ENCODE measurements around the gene ATP11B.
"Not testable (repeated sequence)": the region's sequence is repeated elsewhere in the genome, so short reads cannot be mapped to it uniquely, and the experiment has no call there.

The ATP11B gene

DNA sequence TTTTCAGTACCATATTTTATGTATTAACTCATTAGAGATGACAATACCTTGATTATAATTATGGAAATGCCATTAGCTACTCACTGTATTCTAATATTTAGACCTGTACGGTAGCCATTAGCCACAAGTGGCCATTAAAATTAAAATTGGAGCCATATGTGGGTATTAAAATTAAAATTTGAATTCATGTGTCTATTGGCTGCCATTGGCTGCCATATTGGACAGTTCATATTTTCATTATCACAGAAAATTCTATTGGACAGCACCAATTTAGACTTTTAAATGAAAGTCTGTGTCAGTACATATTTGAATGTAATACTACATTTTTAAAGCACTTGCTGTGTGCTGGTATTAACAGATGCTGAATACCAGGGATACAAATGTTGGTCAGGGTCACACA lies 3.0 kb downstream of the ATP11B start:
- DNase-seq, result no peak

DNA sequence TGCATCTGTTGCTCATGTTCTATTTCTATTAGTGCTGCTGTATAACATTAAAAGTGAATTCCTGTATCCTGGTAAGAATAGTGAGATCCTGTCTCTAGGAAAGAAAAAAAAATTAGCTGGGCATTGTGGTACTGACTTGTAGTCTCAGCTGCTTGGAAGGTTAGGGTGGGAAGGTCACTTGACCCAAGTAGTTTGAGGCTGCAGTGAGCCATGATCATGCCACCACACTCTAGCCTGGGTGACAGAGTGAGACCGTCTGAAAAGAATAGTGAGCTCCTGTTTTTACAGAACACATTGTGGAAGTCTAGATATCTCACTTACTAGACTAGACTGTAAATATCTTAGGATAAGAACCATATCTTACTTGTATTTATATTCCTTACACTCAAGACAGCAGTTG lies 4.6 kb downstream of the ATP11B start:
- peak; percentile 39 for DNase-seq

DNA sequence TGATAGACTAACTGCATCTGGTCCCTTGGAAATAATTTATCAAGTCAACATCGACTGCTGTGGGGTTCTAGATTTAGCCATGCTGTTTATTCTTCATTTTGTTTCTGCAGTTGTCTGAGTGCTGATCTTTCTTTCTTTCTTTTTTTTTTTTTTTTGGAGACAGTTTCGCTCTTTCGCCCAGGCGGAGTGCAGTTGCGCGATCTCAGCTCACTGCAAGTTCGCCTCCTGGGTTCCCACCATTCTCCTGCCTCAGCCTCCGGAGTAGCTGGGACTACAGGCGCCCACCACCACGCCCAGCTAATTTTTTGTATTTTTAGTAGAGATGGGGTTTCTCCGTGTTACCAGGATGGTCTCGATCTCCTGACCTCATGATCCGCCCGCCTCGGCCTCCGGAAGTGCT lies 5.8 kb downstream of the ATP11B start:
- not testable (repeated sequence) for DNase-seq

DNA sequence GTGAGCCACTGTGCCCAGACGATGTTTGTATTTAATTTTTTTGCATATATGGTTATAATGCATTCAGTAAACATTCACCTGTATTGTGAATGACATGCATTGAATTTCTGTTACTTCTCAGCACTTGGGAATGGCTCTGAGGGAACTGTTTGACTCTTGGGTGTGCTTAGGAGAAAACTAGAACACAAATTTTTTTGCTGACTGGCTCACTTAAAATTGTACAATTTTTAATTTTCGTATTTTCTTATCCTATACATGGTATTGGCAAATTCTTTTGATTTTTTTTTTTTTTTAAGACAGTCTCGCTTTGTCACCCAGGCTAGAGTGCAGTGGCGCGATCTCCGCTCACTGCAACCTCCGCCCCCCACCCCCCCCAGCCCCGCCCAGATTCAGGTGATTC lies 7.2 kb downstream of the ATP11B start:
- DNase-seq, result no peak

DNA sequence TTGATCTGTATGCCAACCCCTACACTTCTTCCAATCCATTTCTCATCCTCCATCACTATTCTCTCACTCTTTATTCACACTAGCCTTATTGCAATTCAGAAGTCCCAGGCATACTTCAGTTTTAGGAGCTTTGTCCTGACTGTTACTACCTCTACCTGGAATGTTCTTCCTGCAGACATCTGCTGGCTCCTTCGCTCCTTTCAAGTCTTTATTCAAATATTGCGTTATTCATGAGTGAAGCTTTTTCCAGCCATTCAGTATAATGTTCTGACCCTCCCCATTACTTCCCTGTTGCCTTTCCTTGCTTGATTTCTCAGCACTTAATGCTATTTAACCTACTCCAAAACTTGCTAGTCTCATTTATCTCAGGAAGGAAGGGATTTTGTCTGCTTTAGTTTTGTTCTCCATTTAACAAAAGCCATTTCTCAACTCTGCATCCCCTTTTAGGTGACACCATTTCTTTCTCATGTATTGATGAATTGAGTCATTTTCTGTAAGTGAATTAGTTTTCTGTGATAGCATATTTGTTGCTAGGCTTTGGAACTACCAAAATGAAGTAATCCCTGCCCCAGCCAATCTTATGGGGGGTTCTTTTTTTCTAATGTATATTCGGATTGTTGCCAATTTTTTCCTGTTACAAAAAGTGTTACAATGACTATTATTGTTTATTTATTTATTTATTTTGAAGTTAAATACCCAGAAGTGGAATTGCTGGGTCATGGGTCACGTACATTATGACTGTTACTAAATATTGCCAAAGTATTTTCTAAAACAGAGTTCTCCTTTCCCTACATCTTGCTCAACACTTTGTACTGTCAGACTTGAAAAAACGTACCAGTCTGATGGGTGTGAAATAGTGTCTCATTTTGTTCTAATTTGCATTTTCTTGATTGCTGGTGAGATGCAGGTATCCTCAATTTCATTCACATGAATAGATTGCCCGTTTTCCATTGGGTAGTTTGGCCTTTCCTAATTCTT lies 9.4 kb downstream of the ATP11B start:
- DNase-seq, result no peak

DNA sequence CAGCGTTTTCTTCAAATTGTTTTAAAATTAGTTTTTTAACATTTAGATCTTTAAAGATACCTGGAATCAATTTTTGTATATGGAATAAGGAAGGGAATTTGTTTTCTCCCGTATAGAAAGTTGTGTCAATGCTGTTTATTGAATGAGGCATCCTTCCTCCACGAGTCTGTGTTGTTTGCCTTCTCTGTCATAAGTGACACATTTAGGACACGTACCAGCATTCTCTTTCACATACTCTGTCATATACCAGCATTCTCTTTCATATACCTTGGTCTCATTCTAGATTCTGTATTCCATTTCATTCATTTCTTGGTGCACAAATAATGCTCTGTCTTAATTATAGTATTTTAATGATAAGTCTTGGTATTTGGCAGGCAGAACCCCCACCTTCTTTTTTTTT lies 10.3 kb downstream of the ATP11B start:
- no peak for DNase-seq

DNA sequence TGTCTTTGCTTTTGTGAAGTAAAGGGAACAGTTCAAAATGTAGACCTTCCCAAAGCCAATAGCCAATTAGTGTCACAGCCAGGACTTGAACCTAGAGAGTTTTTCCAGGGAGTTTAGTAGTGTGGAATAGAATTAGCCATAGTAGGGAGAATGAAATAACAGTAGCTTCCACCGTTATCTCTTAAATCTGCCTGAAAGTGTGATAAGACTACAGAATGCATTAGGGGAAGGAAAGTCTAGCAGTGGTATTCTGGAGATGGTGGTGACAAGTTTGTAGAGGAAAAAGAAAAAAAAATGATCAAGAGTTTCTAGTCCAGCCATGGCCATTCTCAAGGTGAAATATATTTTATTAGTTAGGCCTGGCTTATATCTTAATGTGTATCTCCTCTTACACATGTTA lies 13.8 kb downstream of the ATP11B start:
- DNase-seq, result no peak

DNA sequence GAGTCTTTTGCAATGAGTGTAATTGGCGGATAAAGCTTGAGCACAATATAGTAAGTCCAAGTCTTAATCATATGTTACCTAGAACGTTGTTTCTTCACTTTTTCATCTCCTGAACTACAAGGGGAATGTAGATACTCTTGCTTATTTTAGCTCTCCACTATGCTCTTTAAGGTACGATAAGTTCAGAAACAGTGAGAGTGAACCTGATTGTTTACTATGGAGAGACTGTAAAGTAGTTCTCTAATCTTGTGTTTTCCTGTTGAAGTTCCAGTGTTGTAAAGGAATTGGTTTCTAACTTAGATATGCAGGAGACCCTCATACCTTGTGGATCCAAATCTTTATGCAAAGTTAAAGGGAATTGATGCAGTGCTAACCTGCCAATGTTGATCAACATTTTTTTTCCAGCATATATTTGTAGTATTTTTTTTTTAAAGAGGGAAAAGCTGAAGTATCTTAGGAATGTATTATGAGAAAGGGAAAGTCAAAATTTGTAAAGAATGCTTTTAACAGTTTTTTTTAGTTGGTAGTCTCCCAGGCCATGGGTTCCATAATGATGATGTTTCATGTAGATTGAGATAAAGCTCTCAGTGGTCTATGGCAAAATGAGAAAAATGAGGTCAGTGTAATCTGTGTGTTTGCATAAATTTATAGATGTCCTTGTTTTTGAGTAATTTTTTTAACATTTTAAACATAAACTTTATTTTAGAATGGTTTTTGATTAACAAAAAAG lies 14.9 kb downstream of the ATP11B start:
- no peak for DNase-seq

DNA sequence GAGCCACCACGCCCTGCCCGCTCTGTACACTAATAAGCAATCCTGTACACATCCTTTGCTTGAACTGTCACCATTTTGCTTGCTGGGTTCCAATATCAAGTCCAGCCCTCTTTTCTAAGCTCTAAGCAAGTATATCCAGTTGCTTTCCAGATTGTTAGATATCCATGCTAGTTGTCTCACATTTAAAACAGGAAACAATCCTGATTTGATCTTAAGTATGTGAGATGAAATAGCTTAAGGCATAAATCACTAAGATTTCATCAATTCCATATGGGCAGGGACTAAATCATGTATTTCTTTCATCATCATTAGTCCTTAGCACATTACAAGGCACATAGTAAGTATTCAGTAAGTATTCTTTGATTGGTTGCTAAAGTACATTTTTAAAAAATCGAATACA lies 16.2 kb downstream of the ATP11B start:
- no peak for DNase-seq

DNA sequence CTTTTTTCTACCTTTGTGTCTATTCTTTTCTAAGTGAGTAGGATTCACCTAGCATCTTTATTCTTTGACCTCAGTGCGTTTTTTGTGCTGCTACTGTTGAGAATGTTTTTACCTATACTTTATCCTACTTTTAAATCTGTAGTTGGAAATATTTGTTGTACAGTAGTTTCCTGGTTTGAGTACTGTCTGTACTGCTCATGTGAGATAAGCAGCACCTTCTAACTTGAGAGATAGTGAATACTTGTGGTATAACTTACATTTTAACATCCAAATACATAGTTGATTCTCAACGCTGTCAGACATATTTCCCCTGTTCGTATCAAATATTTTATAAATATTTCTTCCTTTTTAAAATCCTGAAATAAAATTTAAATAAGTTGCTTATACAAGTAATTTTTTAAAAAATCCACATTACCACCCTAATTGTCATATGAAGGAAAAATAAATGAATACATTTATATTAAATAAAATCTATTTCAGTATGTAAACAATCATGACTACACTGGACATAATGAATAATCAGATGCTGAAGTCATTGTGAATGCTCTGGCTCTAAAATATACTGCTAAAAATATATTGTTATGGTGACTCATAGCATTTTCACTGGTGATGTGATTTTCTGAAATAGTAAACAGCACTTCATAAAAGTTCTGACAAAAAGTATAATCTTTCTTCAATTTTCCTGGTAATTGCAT lies 17.4 kb downstream of the ATP11B start:
- peak; percentile 71 for DNase-seq

DNA sequence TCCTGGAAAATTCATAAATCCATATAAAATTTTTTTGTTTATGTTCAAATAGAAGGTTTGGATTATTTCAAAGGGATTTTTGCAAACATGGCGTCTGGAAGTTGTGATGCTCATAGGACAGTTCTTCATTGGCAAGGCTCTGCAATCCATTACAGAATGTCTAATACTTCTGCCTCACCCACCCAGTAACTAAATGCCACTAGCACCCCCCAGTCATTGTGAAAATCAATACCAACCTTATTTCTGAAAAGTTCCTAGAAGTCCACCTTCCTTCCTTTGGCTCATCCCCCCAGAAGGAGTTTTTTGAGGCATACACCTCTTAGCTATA lies 17.9 kb downstream of the ATP11B start:
- no peak for DNase-seq

DNA sequence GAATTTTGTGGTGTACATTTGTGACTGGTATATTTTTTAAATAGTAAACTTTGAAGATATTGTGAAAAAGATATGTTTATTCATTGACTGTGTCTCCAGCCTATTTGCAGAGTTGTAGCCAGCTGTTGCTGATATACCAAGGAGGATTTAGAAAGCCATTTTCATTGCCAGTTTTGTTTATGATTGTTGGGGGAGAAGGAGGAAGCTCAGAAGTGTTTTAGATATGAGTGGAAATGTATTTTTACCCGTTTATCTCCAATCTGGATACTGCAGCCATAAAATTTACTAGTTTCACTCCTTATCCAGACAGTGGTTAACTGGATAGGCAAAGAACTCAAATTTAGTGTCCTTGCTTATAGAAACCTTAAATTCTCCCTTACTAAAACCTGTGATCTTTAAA lies 18.8 kb downstream of the ATP11B start:
- DNase-seq, result peak; percentile 57

DNA sequence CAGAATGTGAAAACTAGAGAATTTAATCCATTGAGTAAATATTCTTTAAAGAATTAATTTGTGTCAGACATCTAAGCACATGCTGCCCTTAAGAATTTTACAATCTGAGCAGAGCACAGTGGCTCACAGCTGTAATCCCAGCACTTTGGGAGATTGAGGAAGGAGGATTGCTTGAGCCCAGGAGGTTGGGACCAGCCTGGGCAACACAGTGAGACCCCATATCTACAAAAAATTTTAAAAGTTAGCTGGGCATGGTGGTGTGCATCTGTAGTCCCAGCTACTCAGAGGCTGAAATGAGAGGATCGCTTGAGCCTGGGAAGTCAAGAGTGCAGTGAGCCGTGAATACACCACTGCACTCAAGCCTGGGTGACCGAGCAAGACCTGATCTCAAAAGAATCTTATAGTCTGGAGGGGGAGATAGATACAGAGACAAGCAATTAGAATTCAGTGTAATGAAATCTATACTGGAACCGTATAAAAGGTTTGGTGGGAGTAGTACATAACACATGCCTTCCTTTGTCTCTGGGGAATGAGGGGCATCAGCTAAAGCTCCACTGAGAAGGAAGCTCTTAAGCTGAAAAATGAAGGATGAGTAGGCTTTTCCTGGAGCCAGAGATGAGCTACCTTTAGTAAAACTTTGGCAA lies 21.2 kb downstream of the ATP11B start:
- no peak for DNase-seq

DNA sequence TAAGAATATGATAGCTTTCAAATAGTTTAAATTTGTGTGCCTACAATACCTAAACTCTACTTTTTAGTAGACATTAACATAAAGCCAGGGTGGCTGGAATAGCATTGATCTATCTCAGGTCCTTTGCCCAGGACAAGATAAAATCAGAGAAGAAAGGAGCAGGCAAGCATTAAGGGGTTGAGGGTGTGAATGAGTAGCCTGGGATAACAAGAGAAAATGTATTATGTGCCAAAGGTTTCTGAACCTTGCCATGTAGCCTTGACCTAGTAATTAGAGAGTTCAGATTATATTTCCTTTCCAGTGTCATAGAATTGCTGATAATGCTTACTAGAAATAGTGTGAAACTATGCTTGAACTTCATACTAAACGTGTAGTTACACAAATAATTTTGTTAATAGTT lies 22.9 kb downstream of the ATP11B start:
- no peak for DNase-seq

DNA sequence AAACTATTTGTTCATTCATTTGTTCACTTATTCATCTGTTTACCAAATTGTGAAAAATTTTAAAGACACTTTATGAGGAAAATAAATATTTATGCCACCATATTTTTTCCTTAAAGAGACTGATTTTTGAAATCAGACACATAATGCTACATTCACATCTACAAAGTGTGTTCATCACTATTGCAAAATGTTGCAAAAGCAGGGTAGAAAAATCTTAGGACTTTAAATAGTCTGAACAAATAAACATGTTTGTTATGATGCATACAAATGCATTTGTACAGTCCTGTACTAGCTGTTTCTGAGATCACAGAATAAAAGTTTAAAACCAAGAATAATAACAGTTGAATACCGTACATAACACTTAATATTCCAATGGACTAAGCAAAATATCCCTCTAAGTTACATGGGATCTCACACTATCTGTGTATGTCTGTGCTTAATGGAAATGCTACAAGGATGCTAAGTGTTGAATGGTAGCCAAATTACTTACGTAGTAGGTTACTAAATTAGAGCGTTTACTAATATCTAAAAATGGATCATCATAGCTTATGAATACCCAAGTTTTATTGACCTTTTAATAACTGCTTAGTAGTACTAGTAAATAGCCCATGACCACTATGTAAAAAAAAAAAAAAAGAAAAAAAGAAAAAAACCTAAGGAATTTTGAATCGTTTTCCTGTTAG lies 25.1 kb downstream of the ATP11B start:
- no peak for DNase-seq

DNA sequence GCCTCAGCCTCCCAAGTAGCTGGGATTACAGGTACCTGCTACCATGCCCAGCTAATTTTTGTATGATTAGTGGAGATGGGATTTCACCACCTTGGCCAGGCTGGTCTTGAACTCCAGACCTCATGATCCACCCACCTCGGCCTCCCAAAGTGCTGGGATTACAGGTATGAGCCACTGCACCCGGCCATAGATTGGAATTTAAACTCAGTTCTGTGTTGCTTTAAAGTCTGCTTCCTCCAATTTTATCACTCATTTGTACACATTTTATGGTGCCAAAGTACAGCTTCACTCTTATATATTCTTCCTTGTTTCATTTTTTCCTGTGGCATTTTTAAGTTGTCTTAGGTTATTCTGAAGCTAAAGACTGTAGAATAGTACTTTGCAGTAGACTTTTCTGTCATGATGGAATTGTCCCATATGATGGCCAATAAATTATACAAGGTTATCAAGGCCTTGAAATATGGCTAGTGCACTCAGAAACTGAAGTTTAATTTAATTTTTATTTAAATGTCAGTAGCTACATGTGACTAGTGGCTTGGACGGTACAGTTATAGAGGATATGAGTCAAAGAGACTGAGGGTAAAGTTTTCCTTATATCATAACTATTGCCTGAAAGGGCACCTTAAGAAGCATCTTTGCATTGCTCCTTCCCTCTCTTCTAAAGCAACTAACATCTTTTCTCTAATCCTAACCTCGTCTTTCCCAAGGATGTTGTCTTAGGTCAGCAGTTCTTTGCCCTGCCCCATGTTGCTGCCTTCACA lies 28.1 kb downstream of the ATP11B start:
- no peak for DNase-seq

DNA sequence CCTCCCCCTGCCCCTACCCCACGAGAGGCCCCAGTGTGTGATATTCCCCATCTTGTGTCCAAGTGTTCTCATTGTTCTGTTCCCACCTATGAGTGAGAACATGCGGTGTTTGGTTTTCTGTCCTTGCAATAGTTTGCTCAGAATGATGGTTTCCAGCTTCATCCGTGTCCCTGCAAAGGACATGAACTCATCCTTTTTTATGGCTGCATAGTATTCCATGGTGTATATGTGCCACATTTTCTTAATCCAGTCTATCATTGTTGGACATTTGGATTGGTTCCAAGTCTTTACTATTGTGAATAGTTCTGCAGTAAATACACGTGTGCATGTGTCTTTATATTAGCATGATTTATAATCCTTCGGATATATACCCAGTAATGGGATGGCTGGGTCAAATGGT lies 29.0 kb downstream of the ATP11B start:
- not testable (repeated sequence) for DNase-seq

DNA sequence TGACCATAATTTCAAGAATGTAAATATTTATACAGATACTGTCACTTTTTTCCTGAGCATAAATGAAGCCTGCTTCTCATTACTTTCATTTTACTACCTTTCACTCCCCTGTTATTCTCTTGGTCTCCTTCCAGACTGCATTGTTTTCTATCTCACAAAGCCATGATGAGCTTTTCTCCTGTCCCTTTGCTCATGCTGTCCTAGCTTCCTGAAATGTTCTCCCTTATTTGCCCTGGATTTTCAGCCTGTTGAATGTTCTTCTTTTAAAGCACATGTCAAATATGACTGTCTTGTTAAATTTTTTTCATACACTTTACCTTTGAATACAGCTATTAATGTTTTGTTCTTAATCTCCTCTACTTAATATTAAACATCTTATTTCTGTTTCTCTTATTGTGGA lies 31.7 kb downstream of the ATP11B start:
- no peak for DNase-seq

DNA sequence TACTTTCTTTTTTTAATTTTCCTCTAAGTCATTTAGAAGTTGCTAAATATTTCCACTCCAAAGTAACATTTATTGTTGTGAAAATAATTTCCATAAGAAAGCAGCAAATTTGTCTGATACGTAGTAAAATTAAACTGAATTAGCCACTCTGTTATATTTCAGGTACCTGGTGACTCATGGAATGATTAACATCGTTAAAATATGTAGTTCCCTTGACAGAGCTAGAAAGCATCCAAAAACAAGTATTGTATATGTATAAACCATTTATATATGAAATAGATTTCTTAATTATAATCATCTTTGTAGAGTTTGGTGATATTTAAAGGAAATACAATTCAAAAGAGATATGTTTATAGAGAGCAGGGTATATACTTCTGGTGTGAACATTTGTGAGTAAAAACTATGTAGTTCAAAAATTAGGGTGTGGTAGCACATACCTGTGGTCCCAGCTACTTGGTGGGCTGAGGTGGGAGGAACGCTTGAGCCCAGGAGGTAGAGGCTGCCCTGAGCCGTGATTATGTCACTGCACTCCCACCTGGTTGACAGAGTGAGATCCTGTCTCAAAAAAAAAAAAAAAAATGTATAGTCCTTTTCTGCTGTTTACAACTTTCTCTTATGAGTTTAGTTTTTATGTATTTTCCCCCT lies 36.6 kb downstream of the ATP11B start:
- DNase-seq, result no peak

DNA sequence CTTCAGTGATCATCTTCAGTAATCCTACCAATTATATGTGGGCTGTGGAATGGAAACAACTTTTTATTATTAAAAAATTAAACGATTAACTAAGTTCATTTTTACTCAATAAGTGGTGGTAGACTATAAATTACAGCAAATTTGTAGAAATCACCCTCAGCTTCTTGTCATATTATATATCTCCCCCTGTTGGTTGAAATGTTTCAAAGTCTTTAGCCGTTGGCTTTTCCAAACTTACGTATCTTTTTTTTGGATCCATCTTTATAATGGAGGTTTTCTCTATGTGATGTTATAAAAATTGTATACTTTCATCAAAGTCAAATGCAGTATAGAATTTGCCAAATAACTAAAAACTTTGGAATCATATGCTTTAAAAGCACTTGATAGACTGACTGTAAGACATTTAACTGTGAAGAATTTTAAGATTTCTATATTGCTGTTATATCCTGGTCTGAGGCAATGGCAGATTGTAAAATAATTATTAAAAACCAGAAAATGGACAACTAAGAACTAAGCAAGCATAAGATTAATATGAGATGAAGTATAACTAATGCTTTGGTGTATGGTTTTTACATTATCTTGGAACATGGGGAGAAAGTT lies 44.7 kb downstream of the ATP11B start:
- DNase-seq, result peak; percentile 76

DNA sequence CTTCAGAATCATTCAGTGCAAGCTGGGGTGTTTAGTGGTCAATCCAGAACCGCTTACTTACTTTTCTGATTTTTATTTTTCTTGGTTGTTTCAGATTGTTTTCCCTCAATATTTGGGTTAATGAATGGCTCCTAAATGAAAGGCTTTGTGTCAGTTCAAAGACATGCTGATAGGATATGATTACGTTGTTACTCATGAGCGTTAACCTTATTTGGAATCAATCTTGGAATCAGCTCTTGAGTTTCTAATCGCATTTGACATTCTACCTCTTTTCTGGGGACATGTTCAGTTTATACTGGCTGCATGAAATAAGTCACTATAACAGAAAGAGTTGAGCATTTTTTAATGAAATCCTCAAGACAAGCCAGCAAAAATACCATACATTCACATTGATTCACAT lies 50.2 kb downstream of the ATP11B start:
- DNase-seq, result no peak

Data from hematopoietic multipotent progenitor cell treated with erythropoietin and hydrocortisone succinate and interleukin-3 and kit ligand, for 8 days (in vitro differentiated cells).